ENCODE measurements around the gene G0S2.

Gene G0S2

GRCh38 chr1:209674957-209675564 is at the start of gene G0S2:
Gene G0S2 (plus strand): TSS chr1:209675412. CDS start chr1:209675685, 273 bp downstream.
- peak; percentile 55 for DNase-seq (ENCODE audit: low spot score)

DNA sequence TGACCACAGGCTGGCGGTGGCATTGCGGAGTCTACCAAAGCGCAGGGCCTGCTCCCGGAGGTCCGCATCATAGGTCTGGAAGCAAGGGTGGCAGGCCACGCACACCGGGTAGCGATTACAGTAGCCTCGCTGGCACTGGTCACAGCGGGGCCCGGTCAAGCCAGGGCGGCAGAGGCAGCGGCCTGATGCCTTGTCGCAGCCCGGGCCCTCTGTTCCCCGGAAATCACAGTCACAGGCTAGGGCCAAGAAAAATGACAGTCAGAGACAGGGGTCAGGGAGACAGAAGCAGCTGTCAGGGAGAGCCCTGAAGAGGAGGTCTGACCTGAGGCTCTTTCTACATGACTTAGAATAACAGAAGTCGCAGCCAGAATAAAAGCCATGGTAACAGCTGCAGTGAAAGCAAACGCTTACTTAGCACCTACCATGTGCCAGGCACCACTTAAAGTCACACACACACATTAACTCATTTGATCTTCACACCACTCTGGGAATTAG is 49.4 kb upstream of the G0S2 start:
- no peak for DNase-seq (ENCODE audit: low spot score)

DNA sequence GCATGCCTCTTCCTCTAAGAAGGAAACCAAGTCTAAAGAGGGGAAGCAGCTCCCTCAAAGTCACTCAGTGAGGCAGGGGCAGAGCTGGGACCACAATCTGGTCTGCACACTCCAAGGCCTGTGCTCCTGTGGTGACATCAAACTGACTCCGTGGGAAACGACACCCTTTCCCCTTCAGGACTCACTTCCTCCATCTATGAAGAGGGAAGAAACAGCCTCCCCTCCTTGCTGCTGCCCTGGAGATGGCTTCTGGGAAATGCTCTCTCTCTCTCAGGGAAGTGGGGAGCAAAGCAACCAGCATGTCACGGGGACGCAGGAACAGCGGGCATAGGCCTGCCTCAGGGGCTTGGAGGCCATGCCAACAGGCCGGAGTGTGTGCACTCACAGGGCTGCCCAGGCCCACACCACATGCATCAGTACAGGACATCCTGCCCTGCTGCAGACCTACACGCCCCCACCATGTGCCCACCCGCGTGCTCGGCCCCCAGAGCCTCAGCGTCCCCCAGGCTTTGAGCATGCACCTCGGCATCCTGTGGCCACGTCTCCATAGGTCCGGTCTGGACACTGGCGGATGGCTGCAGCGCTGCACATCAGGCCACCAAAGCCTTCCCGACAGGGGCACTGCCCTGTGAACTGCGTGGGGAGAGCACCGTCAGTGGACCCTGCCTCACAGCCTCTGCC is 48.7 kb upstream of the G0S2 start:
- DNase-seq (ENCODE audit: low spot score), result no peak

DNA sequence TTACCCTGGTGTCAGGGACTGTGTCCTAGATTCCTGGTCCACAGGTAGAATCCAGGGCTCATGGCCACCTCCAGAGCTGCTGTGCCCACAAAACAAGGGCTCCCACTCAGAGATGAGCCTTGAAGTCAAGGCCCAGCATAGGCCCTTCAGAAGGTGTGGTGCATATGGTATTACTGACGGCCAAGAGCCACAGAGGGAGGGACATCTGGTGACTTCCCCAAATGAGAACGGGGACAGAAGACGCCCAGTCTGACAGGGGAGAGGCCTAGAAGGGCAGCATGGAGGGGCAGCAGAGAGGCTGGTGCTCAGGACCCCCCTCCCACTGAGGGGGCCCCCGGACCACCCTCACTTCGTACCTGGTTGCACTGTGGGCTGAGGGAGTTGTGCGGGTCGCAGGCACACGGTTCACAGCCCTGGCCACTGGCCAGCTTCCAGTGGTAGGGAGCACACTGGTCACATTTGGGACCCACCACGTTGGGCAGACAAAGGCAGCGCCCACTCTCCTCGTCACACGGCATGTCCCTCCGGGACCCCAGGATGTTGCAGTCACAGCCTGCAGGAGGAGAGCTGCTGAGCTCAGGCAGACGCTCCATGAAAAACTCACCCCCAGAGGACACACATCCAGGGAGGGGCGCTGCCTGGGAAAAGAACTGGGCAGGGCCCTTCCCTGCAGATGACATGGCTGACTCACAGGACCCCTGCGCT is 48.0 kb upstream of the G0S2 start:
- DNase-seq (ENCODE audit: low spot score), result no peak

DNA sequence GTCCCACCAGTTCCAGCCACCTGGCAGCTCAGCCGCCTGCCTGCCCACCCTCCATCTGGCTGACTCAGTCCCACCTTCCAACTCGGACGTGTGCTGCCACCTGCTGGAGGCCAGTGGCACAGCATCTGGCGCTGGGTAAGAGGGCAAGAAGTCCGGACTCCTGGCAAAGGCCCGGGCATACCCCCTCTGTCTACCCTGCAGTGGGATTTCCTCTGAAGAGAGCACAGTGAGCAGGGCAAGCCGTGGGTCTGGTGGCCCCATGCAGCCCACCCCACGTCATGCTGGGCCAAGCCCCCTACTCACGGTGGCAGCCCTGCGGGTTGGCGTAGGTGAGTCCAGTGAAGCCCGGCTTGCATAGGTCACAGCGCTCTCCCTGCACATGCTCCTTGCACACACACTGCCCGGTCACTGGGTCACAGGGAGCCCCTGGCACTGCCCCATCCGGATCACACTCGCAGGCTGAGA is 47.4 kb upstream of the G0S2 start:
- DNase-seq (ENCODE audit: low spot score), result peak; percentile 88

- no peak for DNase-seq (ENCODE audit: low spot score)
Observed at GRCh38 chr1:209628618-209629299, 46.5 kb upstream of the G0S2 start.

DNA sequence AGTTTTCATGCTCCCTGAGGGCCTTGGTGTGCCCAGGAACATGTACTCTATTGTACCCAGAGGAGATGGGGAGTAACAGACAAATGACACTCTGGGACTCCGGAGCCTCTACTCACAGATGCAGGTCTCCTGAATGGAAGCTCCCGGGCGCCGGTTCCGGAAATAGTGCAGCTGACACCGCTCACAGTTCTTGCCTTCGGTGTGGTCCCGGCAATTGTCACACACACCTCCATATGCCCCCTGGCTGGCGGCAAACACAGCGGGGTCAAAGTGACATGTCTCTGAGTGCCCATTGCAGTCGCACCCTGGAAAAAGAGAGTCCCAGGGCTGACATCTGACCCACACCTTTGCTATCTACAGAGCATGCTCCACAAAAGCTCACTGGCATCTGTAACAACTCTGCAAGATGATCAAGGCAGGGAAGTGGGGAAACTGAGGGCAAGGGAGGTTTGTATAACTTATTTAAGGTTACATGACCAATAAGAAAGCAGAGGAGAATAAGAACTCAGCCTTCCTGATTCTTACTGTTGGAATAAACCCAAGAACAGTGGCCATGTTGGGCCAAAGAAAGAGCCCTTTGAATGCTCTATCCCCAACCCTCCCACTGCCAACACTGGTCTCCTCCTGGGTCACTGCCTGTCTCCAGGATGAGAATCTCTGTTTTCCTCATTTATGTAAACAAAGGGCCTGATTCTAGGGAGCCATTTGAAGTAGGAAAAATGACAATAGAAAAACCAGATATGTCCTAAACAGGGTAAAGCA is 45.4 kb upstream of the G0S2 start:
- DNase-seq (ENCODE audit: low spot score), result no peak

DNA sequence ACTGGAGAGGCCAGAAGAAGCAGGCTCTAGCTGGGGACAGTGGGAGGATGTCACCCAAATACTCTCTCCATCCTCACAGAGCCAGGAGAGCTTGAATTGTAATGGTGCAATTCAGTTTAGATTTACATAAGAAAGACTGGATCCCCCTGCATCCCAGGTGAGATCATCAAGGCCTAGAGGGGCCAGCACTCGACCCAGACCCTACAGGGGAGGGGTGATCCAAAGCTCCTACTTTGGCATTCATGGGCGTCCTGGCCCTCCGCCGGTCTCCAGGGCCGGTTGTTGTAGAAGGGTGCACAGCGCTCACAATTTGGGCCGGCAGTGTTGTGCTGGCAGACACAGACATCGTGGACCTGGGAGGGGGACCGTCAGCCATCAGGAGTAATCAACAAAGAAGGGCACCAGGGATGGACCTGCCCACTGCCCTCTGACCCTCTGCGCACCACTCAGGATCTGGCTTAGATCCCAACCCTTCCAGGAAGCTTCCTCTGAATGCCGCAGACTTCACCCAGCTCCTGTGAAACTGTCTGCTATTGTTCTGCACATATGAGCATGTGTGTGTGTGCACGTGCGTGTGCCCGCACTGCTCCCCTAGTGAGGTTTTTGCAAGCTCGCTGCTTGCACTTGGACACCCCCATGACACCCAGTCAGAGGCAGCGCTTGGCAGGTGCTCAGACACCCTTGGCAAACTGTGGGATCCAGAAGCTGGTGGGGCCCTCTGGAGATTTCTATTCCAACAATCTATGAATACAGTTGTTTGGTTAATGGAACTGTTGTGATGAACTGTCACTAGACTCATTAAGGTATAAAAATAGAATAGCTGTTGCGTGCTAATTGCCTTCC is 44.6 kb upstream of the G0S2 start:
- no peak for DNase-seq (ENCODE audit: low spot score)

DNA sequence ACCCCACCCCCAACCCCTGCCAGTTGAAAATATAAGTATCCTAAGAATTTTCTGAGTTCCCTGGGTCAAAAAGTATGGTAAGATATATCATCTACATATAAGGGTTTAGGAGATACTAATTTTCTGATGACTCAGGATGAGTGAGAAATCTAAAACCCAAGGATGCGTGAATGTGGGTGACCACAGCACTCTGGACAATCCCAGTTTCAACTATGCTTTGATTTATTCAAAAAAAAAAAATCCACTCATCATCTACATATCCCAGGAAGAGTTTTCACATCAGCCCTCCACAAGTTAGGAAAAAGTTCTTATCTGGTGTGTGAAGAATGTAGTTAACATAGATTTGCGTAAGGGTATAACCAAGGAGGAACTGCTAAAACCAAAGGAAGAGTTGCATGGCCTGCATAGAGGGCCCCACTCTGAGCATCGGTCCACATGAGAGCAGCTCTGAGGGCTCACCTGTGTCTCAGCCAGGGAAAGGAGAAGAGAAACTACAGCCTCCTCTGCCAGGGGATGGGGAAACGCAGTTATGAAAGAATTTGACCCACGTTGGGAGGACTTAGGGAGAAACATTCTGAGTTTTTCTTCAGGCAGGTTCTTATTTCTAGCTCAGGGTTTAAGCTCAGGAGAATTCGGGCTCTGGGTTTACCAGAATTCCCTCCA is 41.7 kb upstream of the G0S2 start:
- DNase-seq (ENCODE audit: low spot score), result no peak

DNA sequence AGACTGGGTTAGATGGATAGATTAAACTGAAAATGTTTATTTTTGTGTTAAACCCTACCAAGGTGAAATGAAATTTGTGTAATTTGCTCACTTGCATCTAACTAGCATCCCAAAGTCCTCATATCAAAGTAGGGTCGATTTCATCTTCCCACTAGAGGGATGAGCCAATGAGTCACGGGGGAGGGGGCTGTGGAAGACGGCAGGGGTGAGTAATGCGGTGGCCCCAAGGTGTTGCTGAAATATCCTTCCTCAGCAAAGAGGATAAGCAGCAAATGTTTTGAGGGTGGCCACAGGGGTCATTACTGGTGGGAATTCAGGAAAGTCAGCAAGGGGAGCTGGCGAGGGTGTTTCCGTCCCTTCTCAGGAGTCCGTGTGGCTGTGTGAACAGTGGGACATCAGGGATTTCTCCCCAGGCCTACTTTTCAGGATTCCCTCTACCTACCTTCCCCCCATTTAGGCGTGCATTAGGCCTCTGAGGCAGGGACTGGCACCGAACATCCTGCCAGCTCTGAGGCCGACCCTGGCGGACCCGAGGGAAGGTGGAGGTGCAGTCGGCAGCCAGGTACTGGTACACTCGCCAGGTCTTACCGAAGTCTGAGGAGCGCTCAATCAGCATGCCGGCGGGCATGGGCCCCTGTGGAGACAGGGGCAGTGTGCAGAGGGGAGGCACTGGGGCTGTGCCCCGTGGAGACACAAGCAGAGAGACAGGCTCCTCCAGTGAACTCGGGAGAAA is 41.0 kb upstream of the G0S2 start:
- DNase-seq (ENCODE audit: low spot score), result no peak

GRCh38 chr1:209635850-209636249 is 39.4 kb upstream of the G0S2 start:
- DNase-seq (ENCODE audit: low spot score), result no peak

GRCh38 chr1:209641832-209642172 is 33.4 kb upstream of the G0S2 start:
- peak; percentile 35 for DNase-seq (ENCODE audit: low spot score)

DNA sequence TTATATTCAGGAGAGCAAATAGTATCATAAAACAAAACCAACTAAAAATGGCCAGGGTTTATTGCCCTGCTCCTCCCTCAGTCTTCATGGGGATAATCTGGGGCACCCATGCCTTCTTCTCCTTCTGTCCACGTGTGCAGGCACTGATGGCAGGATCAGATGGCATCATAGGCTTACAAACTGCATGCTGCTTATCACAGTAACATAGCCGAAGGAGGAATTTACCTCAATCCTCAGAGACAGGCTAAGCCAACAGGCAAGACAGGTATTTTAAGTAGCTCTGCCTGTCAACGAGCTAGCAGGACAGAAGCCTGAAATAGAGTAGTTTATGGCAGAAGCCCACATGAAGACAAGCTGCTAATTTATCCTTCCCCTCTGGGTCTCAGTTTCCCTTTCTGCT is 32.4 kb upstream of the G0S2 start:
- no peak for DNase-seq (ENCODE audit: low spot score)

DNA sequence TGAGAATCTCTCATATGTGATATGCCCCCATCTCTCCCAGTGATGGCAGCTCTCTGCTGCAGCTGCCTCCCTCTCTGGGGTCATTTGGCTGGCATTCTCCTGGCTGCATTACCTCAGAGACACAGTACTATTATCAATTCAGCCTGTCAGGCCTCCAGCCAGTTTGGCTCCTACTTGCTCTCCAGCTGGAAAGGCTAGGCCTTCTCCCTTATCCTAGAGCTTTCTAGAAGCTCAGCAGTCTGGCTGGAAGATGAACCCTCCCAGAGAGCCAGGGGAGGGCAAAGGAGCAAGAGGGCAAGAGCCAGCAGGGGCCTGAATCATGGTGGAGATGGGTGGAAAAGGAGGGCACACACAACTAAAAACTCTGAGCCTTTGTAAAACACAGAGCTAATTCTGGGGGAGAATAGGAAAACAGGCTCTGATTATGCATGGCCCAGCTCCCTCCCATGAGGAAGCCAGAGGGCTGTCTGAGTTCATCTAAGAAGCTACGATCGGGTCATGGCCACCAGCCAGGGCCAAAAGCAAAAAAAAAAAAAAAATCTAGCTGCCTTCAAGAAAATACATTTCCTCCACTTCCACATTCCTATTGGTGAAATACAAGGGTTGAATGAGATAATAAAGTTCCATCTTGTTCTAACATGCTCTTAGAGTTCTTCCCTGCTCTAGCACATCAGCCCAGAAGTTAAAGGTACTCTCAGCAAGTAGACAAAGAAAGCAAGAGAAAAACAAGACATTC is 31.8 kb upstream of the G0S2 start:
- DNase-seq (ENCODE audit: low spot score), result no peak

GRCh38 chr1:209645574-209646452 is 29.4 kb upstream of the G0S2 start:
- DNase-seq (ENCODE audit: low spot score), result no peak

- no peak for DNase-seq (ENCODE audit: low spot score)
Observed at GRCh38 chr1:209646558-209646957, 28.7 kb upstream of the G0S2 start.

GRCh38 chr1:209647156-209647555 is 28.1 kb upstream of the G0S2 start:
- no peak for DNase-seq (ENCODE audit: low spot score)

GRCh38 chr1:209648346-209648745 is 26.9 kb upstream of the G0S2 start:
- DNase-seq (ENCODE audit: low spot score), result no peak
